Neural crest cell (in vitro differentiated cells): ENCODE results near the gene CCDC7. TPM values are rescaled to one million over a fixed set of nuclear protein-coding genes. Genes with fewer than 3 reads are reported as not detected.

ENCODE experiments used
- DNase-seq: peaks from one replicate; pipeline ENCODE4 v3.0.0; 2021; ENCODE audit warnings: low read depth, mixed read lengths, low spot score
- H3K27ac Mint-ChIP-seq: one replicate; pipeline ENCODE4 v1.8.0; 2021; ENCODE audit warnings: mild to moderate bottlenecking, mixed read lengths; ENCODE audit not compliant: unreplicated experiment
- H3K27me3 Mint-ChIP-seq: 2 replicates; pipeline ENCODE4 v1.8.0; 2021; ENCODE audit warnings: low read depth, mild to moderate bottlenecking, mixed read lengths
- H3K36me3 Mint-ChIP-seq: 2 replicates; pipeline ENCODE4 v1.8.0; 2021; ENCODE audit warnings: low read depth, mild to moderate bottlenecking, mixed read lengths
- H3K4me1 Mint-ChIP-seq: 2 replicates; pipeline ENCODE4 v1.8.0; 2021; ENCODE audit warnings: mixed read lengths
- H3K4me3 Mint-ChIP-seq: one replicate; pipeline ENCODE4 v1.8.0; 2021; ENCODE audit warnings: mild to moderate bottlenecking, mixed read lengths
- H3K9me3 Mint-ChIP-seq: 2 replicates; pipeline ENCODE4 v1.8.0; 2021; ENCODE audit warnings: mixed read lengths
- CTCF ChIP-seq: fragments of 200-600 bp; sonication (generic); conservative IDR thresholded peaks from 2 replicates; pipeline ENCODE4 v1.5.0; 2021; ENCODE audit warnings: antibody characterized with exemption, mild to moderate bottlenecking
- total RNA-seq: library from RNA; stranded (reverse); gene quantifications from 2 replicates; pipeline ENCODE4 v1.2.1, GENCODE V29; 2021

CCDC7 gene
- total RNA-seq, 1 donor from 2014 or later, result 5.2 TPM

DNA sequence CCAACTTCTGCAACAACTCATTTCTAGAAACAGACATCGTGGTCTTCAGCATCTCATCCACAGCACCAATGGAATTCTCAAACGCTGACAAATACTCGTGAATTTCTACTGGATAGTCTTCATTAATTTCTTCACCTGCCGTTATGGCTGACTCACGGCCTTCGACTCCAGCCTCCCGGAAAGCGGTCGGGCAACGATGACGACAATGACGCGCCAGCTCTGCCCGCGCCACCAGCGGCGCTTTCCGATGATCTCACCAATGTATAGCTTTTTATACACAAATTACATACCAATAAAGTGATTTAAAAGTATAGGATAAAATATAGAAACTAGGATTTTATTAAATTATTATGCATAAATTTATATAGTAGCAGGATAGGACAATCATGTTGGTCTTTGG is 65.7 kb downstream of the CCDC7 start:
- no peaks in the 10 kb centered on the region for H3K4me1 Mint-ChIP-seq

GRCh38 chr10:32516567-32517495 is 70.9 kb downstream of the CCDC7 start:
- H3K36me3 Mint-ChIP-seq, result peaks cover 12% of the 10 kb centered on the region
- no peak overlapping the region for H3K27ac Mint-ChIP-seq
- DNase-seq, result no peak
- H3K4me3 Mint-ChIP-seq, result no peak overlapping the region
- TF ChIP-seq CTCF, result no peak
- H3K9me3 Mint-ChIP-seq, result peaks cover 13% of the 10 kb centered on the region
- H3K4me1 Mint-ChIP-seq, result no peaks in the 10 kb centered on the region
- H3K27me3 Mint-ChIP-seq, result no peaks in the 10 kb centered on the region

More for the DNA sequence above, 65.7 kb downstream of the CCDC7 start:
- H3K27me3 Mint-ChIP-seq, result no peaks in the 10 kb centered on the region
- no peak overlapping the region for H3K4me3 Mint-ChIP-seq
- no peak for DNase-seq
- H3K9me3 Mint-ChIP-seq, result peaks cover 3% of the 10 kb centered on the region
- no peak overlapping the region for H3K27ac Mint-ChIP-seq
- peaks cover 4% of the 10 kb centered on the region for H3K36me3 Mint-ChIP-seq
- no peak for TF ChIP-seq CTCF

GRCh38 chr10:32530231-32530630 is 84.3 kb downstream of the CCDC7 start:
- TF ChIP-seq CTCF, result no peak
- Mint-ChIP-seq H3K4me3 (no peak overlapping the region), H3K36me3 (no peaks in the 10 kb centered on the region), H3K4me1 (no peaks in the 10 kb centered on the region), H3K27ac (no peak overlapping the region), H3K27me3 (no peaks in the 10 kb centered on the region), H3K9me3 (peaks cover 13% of the 10 kb centered on the region)
- no peak for DNase-seq

- H3K4me1 Mint-ChIP-seq, result no peaks in the 10 kb centered on the region
Measured at GRCh38 chr10:32538256-32538655, 92.3 kb downstream of the CCDC7 start.

More at GRCh38 chr10:32538256-32538655, 92.3 kb downstream of the CCDC7 start:
- Mint-ChIP-seq H3K36me3 (peaks cover 7% of the 10 kb centered on the region), H3K27me3 (no peaks in the 10 kb centered on the region), H3K27ac (no peak overlapping the region), H3K4me3 (no peak overlapping the region), H3K9me3 (peaks cover 17% of the 10 kb centered on the region)
- no peak for DNase-seq
- TF ChIP-seq CTCF, result no peak
